ENCODE measurements around the gene MAML3. TPM values are rescaled to one million over a fixed set of nuclear protein-coding genes. Genes with fewer than 3 reads are reported as not detected.

The MAML3 gene
- polyA plus RNA-seq, 4 donors, result 1.4 to 10.3 (median 3.4) TPM

DNA sequence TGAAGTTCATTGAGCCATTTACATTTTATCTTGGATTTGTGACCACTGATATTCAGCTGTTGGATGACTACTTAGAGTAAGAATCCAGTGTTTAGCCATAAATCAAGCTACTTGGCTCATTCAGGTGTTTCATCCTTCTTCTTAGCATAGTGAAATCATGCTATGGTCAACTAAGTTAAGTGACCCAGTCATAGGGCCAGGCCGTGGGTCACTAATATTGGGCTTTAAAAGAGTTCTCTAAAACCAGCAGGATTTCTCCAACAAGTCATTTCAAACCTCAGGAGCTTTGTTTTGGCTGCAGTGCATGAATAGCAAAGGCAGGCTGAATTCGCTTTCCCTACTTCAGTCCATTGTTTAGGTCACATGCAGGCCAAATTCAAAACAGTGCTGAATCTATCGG lies 181.0 kb downstream of the MAML3 start:
- FAIRE-seq (no peak), DNase-seq (no peak)
- H3K9me3 ChIP-seq (ENCODE audit: control insufficient read depth in 2 of 2, insufficient read depth in 1 of 2, low read depth in 1 of 2, low read length in 1 of 2), result no peaks in the 10 kb centered on the region
- H3K4me1 ChIP-seq (ENCODE audit: control insufficient read depth in 3 of 3, insufficient read depth in 2 of 3, low read depth in 1 of 3, low read length in 2 of 3), result peaks cover 0 to 8% (median 0%) of the 10 kb centered on the region in 3 donors
- H3K27ac ChIP-seq (ENCODE audit: low read depth in 1 of 3, low read length in 2 of 3), result no peak overlapping the region
- no peaks in the 10 kb centered on the region for H3K27me3 ChIP-seq (ENCODE audit: control insufficient read depth in 3 of 3, insufficient read depth in 3 of 3, low read length in 3 of 3)
- H3K36me3 ChIP-seq (ENCODE audit: control insufficient read depth in 3 of 3, insufficient read depth in 2 of 3, low read depth in 1 of 3, low read length in 3 of 3), result peaks cover 0 to 3% (median 0%) of the 10 kb centered on the region in 3 donors
- no peak overlapping the region for H3K4me3 ChIP-seq (ENCODE audit: low read depth in 1 of 3, low read length in 3 of 3)
- WGBS, 3 donors, result 59 to 82% (median 77%) methylated on average over 3 of the region's 3 CpGs

DNA sequence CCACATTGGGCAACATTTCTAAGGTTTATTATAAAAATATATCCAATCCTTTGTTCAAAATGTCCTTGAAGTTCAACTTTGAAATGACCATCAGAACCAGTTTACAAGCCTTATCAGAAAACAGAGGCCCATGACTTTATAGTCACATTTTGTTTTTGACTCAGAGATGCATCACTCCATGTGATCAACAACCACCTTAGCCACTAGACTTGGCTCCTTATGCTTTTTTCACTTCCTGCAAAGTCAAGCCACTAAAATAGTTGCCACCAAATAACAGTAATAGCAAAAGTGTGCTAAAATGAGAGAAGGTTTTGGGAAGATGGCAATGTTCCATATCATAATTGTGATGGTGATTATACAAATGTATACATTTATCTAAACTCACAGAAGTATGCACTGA lies 181.7 kb downstream of the MAML3 start:
- H3K27ac ChIP-seq (ENCODE audit: low read depth in 1 of 3, low read length in 2 of 3), result no peak overlapping the region
- no peak for DNase-seq
- no peak for FAIRE-seq
- peaks cover 0 to 8% (median 0%) of the 10 kb centered on the region in 3 donors for H3K4me1 ChIP-seq (ENCODE audit: control insufficient read depth in 3 of 3, insufficient read depth in 2 of 3, low read depth in 1 of 3, low read length in 2 of 3)
- no peaks in the 10 kb centered on the region for H3K9me3 ChIP-seq (ENCODE audit: control insufficient read depth in 2 of 2, insufficient read depth in 1 of 2, low read depth in 1 of 2, low read length in 1 of 2)
- peaks cover 0 to 3% (median 0%) of the 10 kb centered on the region in 3 donors for H3K36me3 ChIP-seq (ENCODE audit: control insufficient read depth in 3 of 3, insufficient read depth in 2 of 3, low read depth in 1 of 3, low read length in 3 of 3)
- no peaks in the 10 kb centered on the region for H3K27me3 ChIP-seq (ENCODE audit: control insufficient read depth in 3 of 3, insufficient read depth in 3 of 3, low read length in 3 of 3)
- H3K4me3 ChIP-seq (ENCODE audit: low read depth in 1 of 3, low read length in 3 of 3), result no peak overlapping the region

DNA sequence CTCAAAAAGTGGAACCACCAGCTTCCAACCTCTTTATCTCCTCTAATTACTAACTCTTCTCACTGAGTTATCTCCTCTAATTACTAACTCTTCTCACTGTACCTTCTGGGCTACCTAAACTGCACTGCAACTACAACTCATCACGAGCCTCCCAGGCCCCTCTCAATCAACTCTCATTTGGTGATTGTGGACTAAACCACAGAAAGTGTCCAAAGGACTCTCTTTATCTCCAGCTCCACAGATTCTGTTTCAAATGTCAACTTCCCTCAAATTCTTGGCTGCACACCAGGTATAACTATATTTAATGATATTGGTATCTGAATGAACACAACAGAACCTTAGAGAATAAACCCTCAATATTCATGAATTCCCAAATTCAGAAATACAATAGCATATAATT lies 182.9 kb downstream of the MAML3 start:
- WGBS, 3 donors, result 52 to 68% (median 57%) methylated on average over 1 of the region's 1 CpG
- Histone ChIP-seq H3K4me1 (ENCODE audit: control insufficient read depth in 3 of 3, insufficient read depth in 2 of 3, low read depth in 1 of 3, low read length in 2 of 3) (peaks cover 0 to 5% (median 0%) of the 10 kb centered on the region in 3 donors), H3K4me3 (ENCODE audit: low read depth in 1 of 3, low read length in 3 of 3) (no peak overlapping the region), H3K36me3 (ENCODE audit: control insufficient read depth in 3 of 3, insufficient read depth in 2 of 3, low read depth in 1 of 3, low read length in 3 of 3) (peaks cover 0 to 3% (median 0%) of the 10 kb centered on the region in 3 donors), H3K27ac (ENCODE audit: low read depth in 1 of 3, low read length in 2 of 3) (no peak overlapping the region), H3K9me3 (ENCODE audit: control insufficient read depth in 2 of 2, insufficient read depth in 1 of 2, low read depth in 1 of 2, low read length in 1 of 2) (no peaks in the 10 kb centered on the region), H3K27me3 (ENCODE audit: control insufficient read depth in 3 of 3, insufficient read depth in 3 of 3, low read length in 3 of 3) (no peaks in the 10 kb centered on the region)
- DNase-seq (no peak), FAIRE-seq (no peak)

DNA sequence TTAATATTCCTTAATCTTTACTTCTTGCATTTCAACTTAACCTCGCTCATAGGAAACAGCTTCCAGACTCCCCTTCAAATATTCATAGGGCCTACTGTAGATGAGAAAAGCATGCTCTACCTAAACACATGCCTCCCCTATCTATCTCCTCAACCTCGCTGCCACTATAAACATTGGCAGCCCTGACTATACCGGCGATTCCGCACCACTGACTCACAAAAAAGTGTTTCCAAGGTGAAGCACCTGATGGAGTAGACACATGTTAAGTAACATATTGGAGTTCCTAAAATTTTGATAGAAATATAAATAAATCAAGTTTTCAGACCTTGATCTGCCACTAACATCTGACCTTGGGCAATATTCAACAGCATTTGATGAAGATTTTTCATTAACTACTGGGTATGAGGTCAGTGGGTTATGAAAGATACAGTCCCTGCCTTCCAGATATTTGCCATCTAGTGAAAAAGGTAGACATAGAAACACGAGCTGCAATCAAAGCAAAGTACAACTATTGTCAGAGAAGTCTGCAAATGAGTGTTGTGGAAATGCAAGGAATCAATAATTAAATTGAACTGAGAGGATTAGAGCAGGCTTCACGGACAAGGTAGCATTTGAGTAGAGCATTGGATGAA lies 184.2 kb downstream of the MAML3 start:
- WGBS, 3 donors, result 85 to 86% (median 85%) methylated on average over 7 of the region's 7 CpGs
- Histone ChIP-seq H3K9me3 (ENCODE audit: control insufficient read depth in 2 of 2, insufficient read depth in 1 of 2, low read depth in 1 of 2, low read length in 1 of 2) (no peaks in the 10 kb centered on the region), H3K4me3 (ENCODE audit: low read depth in 1 of 3, low read length in 3 of 3) (no peak overlapping the region), H3K36me3 (ENCODE audit: control insufficient read depth in 3 of 3, insufficient read depth in 2 of 3, low read depth in 1 of 3, low read length in 3 of 3) (peaks cover 0 to 3% (median 0%) of the 10 kb centered on the region in 3 donors), H3K4me1 (ENCODE audit: control insufficient read depth in 3 of 3, insufficient read depth in 2 of 3, low read depth in 1 of 3, low read length in 2 of 3) (peaks cover 0 to 2% (median 0%) of the 10 kb centered on the region in 3 donors), H3K27ac (ENCODE audit: low read depth in 1 of 3, low read length in 2 of 3) (no peak overlapping the region), H3K27me3 (ENCODE audit: control insufficient read depth in 3 of 3, insufficient read depth in 3 of 3, low read length in 3 of 3) (no peaks in the 10 kb centered on the region)
- FAIRE-seq (no peak), DNase-seq (no peak)

DNA sequence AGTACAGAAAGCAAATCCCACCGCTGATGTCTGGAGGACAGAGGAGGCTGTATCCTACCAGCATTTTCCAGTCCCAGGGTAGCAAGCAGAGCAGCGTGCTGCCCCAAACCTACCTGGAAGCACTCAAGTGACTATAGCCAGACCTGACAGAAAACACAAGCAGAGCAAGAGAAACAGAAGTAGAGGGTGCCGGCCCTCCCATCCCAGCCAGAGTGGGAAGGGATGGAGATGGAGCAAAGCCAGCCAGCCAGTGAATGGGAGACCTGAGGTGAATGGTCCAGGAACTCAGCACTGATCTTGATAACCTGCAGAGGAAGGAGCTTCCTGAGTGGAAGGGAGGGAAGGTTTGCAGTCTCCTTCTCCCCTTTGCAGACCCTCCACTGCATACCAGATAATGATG lies 185.2 kb downstream of the MAML3 start:
- WGBS, 3 donors, result 84 to 92% (median 91%) methylated on average over 3 of the region's 3 CpGs
- Histone ChIP-seq H3K4me3 (ENCODE audit: low read depth in 1 of 3, low read length in 3 of 3) (no peak overlapping the region), H3K4me1 (ENCODE audit: control insufficient read depth in 3 of 3, insufficient read depth in 2 of 3, low read depth in 1 of 3, low read length in 2 of 3) (peaks cover 0 to 2% (median 0%) of the 10 kb centered on the region in 3 donors), H3K27ac (ENCODE audit: low read depth in 1 of 3, low read length in 2 of 3) (no peak overlapping the region), H3K9me3 (ENCODE audit: control insufficient read depth in 2 of 2, insufficient read depth in 1 of 2, low read depth in 1 of 2, low read length in 1 of 2) (no peaks in the 10 kb centered on the region), H3K27me3 (ENCODE audit: control insufficient read depth in 3 of 3, insufficient read depth in 3 of 3, low read length in 3 of 3) (no peaks in the 10 kb centered on the region), H3K36me3 (ENCODE audit: control insufficient read depth in 3 of 3, insufficient read depth in 2 of 3, low read depth in 1 of 3, low read length in 3 of 3) (peaks cover 0 to 3% (median 0%) of the 10 kb centered on the region in 3 donors)
- DNase-seq (no peak), FAIRE-seq (no peak)

DNA sequence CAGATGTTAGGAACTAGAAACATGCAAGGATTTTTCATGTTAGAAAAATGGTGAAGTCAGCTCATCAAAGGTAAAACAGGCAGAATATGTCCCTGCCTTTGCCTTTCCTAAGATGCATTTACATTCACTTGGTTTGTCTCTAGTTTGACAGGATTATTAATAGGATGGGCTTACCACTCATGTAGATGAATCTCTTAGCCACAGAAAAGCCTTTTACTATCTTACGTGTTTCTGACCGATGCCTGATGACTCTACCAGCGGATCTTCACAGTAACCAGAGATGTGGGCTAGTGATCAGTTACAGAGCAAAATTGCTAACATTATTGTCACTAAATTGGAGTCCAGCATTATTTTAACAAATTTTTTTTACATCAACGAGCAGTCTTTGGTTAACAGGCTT lies 187.6 kb downstream of the MAML3 start:
- no peaks in the 10 kb centered on the region for H3K9me3 ChIP-seq (ENCODE audit: control insufficient read depth in 2 of 2, insufficient read depth in 1 of 2, low read depth in 1 of 2, low read length in 1 of 2)
- no peaks in the 10 kb centered on the region for H3K27me3 ChIP-seq (ENCODE audit: control insufficient read depth in 3 of 3, insufficient read depth in 3 of 3, low read length in 3 of 3)
- WGBS, 3 donors, result 87 to 90% (median 89%) methylated on average over 4 of the region's 4 CpGs
- no peak overlapping the region for H3K27ac ChIP-seq (ENCODE audit: low read depth in 1 of 3, low read length in 2 of 3)
- peaks cover 0 to 2% (median 0%) of the 10 kb centered on the region in 3 donors for H3K4me1 ChIP-seq (ENCODE audit: control insufficient read depth in 3 of 3, insufficient read depth in 2 of 3, low read depth in 1 of 3, low read length in 2 of 3)
- DNase-seq (no peak), FAIRE-seq (no peak)
- no peak overlapping the region for H3K4me3 ChIP-seq (ENCODE audit: low read depth in 1 of 3, low read length in 3 of 3)
- peaks cover 0 to 3% (median 0%) of the 10 kb centered on the region in 3 donors for H3K36me3 ChIP-seq (ENCODE audit: control insufficient read depth in 3 of 3, insufficient read depth in 2 of 3, low read depth in 1 of 3, low read length in 3 of 3)

DNA sequence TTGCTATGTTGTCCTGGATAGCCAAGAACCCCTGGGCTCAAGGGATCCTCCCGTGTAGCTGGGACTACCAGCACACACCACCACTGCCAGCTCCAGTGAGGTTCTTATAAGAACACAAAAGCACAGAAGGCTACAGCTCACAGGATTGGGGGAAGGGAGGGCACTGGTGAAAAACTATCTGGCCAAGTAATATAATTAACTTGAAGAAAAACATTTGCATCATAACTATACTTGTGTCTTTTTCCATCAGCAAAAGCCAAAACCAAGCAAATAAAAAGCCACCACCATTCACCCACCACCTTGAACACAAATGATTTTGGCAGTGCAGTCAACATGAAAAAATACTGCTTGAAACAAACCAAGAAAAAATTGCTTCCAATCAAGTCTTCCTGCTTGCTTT lies 188.2 kb downstream of the MAML3 start:
- DNase-seq (no peak), FAIRE-seq (no peak)
- Histone ChIP-seq H3K36me3 (ENCODE audit: control insufficient read depth in 3 of 3, insufficient read depth in 2 of 3, low read depth in 1 of 3, low read length in 3 of 3) (peaks cover 0 to 3% (median 0%) of the 10 kb centered on the region in 3 donors), H3K27ac (ENCODE audit: low read depth in 1 of 3, low read length in 2 of 3) (no peak overlapping the region), H3K27me3 (ENCODE audit: control insufficient read depth in 3 of 3, insufficient read depth in 3 of 3, low read length in 3 of 3) (no peaks in the 10 kb centered on the region), H3K4me3 (ENCODE audit: low read depth in 1 of 3, low read length in 3 of 3) (no peak overlapping the region), H3K4me1 (ENCODE audit: control insufficient read depth in 3 of 3, insufficient read depth in 2 of 3, low read depth in 1 of 3, low read length in 2 of 3) (peaks cover 0 to 2% (median 0%) of the 10 kb centered on the region in 3 donors), H3K9me3 (ENCODE audit: control insufficient read depth in 2 of 2, insufficient read depth in 1 of 2, low read depth in 1 of 2, low read length in 1 of 2) (no peaks in the 10 kb centered on the region)
- WGBS, 3 donors, result 68 to 88% (median 77%) methylated on average over 1 of the region's 1 CpG

DNA sequence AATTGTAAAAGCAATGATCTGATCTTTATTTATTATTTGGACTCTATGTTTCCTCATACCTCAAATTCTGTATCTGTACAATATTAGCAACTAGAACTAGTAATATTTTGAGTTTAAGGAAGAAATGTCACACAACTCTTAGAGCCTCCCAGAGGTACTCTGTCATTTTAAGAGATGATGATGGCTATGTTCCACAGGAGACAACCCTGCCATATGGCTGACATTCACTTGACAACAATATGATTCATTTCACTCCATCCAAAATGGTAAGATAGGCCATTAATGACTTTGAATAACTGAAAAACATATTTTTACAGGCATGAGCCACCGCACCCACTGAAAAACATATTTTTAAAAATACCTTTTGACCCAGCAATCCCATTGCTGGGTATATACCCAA lies 190.3 kb downstream of the MAML3 start:
- Histone ChIP-seq H3K27me3 (ENCODE audit: control insufficient read depth in 3 of 3, insufficient read depth in 3 of 3, low read length in 3 of 3) (no peaks in the 10 kb centered on the region), H3K36me3 (ENCODE audit: control insufficient read depth in 3 of 3, insufficient read depth in 2 of 3, low read depth in 1 of 3, low read length in 3 of 3) (no peaks in the 10 kb centered on the region), H3K4me3 (ENCODE audit: low read depth in 1 of 3, low read length in 3 of 3) (no peak overlapping the region), H3K4me1 (ENCODE audit: control insufficient read depth in 3 of 3, insufficient read depth in 2 of 3, low read depth in 1 of 3, low read length in 2 of 3) (no peaks in the 10 kb centered on the region), H3K27ac (ENCODE audit: low read depth in 1 of 3, low read length in 2 of 3) (no peak overlapping the region), H3K9me3 (ENCODE audit: control insufficient read depth in 2 of 2, insufficient read depth in 1 of 2, low read depth in 1 of 2, low read length in 1 of 2) (no peaks in the 10 kb centered on the region)
- DNase-seq (no peak), FAIRE-seq (no peak)
- WGBS, 3 donors, result 93 to 100% (median 94%) methylated on average over 1 of the region's 1 CpG

DNA sequence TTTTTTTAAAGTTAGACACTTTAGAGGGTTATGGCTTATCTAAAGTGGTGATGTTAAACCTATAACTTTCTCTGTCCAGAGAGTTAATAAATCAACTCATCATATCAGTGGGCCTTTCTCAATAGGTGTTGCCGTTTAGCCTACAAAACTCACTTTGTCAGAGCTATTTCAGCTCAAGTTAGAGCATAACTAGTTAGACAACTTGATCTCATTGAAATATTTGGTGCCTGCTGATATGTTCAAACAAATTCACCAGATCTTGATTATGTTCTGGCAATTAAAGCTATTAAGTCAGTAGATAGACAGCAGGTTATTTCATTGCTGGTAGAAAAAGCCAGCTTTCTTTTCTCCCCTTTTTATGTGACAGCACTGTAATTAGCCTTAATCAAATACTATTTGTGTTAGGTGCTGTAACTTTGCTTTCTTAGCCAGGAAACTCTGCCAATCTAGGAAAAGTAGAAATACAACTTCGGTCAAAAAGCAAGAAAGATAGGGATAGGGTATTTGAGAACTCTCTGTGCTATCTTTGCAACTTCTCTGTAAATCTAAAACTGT lies 191.8 kb downstream of the MAML3 start:
- Histone ChIP-seq H3K27me3 (ENCODE audit: control insufficient read depth in 3 of 3, insufficient read depth in 3 of 3, low read length in 3 of 3) (no peaks in the 10 kb centered on the region), H3K4me3 (ENCODE audit: low read depth in 1 of 3, low read length in 3 of 3) (no peak overlapping the region), H3K27ac (ENCODE audit: low read depth in 1 of 3, low read length in 2 of 3) (peak overlapping the region in 1 of 3 donors; percentile 10), H3K36me3 (ENCODE audit: control insufficient read depth in 3 of 3, insufficient read depth in 2 of 3, low read depth in 1 of 3, low read length in 3 of 3) (no peaks in the 10 kb centered on the region), H3K9me3 (ENCODE audit: control insufficient read depth in 2 of 2, insufficient read depth in 1 of 2, low read depth in 1 of 2, low read length in 1 of 2) (no peaks in the 10 kb centered on the region), H3K4me1 (ENCODE audit: control insufficient read depth in 3 of 3, insufficient read depth in 2 of 3, low read depth in 1 of 3, low read length in 2 of 3) (no peaks in the 10 kb centered on the region)
- DNase-seq, result no peak
- no peak for FAIRE-seq
- 20 to 66% (median 26%) methylated on average over 2 of the region's 2 CpGs for WGBS, 3 donors
